ENCODE results near the gene ANAPC15. TPM values are rescaled to one million over a fixed set of nuclear protein-coding genes. Genes with fewer than 3 reads are reported as not detected.

Gene ANAPC15
- polyA plus RNA-seq, 1 of the 3 experiments (the other 2 are of a cell fraction) = 92.3 TPM

- no peaks in the 10 kb centered on the region for H3K4me1 ChIP-seq (ENCODE audit: control insufficient read depth in 1 of 2, insufficient read depth in 2 of 2, low read depth in 1 of 2, low read length in 1 of 2)
- POLR2A ChIA-PET = no interaction called here
- no peaks in the 10 kb centered on the region for H3K36me3 ChIP-seq (replicated peaks in 1 of 2; ENCODE audit: control insufficient read depth in 1 of 2, insufficient read depth in 2 of 2, low read length in 1 of 2)
- CTCF ChIA-PET = interaction anchor here (0.7 to 2.0 kb wide), 3 partner anchors 23 to 310 kb away, joined by 3 to 7 read pairs (median 3); no protein-coding TSS in a partner anchor
- no peak overlapping the region for H3K27ac ChIP-seq (ENCODE audit: low read depth in 2 of 2, low read length in 1 of 2)
- H3K9me3 ChIP-seq = no peaks in the 10 kb centered on the region
- WGBS (ENCODE audit: low lambda C conversion rate) = 71% methylated on average over 2 of the region's 2 CpGs
- H2AFZ ChIP-seq (ENCODE audit: low read depth) = no peak overlapping the region
- no peak overlapping the region for H3K4me3 ChIP-seq (ENCODE audit: low read depth in 2 of 2, low read length in 1 of 2)
- no peaks in the 10 kb centered on the region for H3F3A ChIP-seq (replicated peaks; ENCODE audit: insufficient read depth)
- H3K9me2 ChIP-seq = no peaks in the 10 kb centered on the region
- H3K27me3 ChIP-seq (ENCODE audit: insufficient read depth) = no peaks in the 10 kb centered on the region; the same call in 1 of the 2 replicates
- no peak overlapping the region for H3K9ac ChIP-seq
- no peak for TF ChIP-seq MXI1 (IDR thresholded peaks at IDR 0.05; ENCODE audit: low read depth, low read length)
- no peak for TF ChIP-seq RCOR1 (IDR thresholded peaks at IDR 0.05; ENCODE audit: low read length)
- TF ChIP-seq FOSL2 (IDR thresholded peaks at IDR 0.05; ENCODE audit: borderline replicate concordance, low read depth) = no peak
- no peak for TF ChIP-seq EP300 (IDR thresholded peaks at IDR 0.05; ENCODE audit: borderline replicate concordance in 1 of 2, low read depth in 1 of 2, low read length in 1 of 2)
- TF ChIP-seq, protein P1, sequence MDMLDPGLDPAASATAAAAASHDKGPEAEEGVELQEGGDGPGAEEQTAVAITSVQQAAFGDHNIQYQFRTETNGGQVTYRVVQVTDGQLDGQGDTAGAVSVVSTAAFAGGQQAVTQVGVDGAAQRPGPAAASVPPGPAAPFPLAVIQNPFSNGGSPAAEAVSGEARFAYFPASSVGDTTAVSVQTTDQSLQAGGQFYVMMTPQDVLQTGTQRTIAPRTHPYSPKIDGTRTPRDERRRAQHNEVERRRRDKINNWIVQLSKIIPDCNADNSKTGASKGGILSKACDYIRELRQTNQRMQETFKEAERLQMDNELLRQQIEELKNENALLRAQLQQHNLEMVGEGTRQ (IDR thresholded peaks at IDR 0.05; ENCODE audit: borderline replicate concordance, low read depth, low read length) = no peak
- TF ChIP-seq, protein P2, sequence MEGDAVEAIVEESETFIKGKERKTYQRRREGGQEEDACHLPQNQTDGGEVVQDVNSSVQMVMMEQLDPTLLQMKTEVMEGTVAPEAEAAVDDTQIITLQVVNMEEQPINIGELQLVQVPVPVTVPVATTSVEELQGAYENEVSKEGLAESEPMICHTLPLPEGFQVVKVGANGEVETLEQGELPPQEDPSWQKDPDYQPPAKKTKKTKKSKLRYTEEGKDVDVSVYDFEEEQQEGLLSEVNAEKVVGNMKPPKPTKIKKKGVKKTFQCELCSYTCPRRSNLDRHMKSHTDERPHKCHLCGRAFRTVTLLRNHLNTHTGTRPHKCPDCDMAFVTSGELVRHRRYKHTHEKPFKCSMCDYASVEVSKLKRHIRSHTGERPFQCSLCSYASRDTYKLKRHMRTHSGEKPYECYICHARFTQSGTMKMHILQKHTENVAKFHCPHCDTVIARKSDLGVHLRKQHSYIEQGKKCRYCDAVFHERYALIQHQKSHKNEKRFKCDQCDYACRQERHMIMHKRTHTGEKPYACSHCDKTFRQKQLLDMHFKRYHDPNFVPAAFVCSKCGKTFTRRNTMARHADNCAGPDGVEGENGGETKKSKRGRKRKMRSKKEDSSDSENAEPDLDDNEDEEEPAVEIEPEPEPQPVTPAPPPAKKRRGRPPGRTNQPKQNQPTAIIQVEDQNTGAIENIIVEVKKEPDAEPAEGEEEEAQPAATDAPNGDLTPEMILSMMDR (IDR thresholded peaks at IDR 0.05) = no peak
- TF ChIP-seq, protein P3, sequence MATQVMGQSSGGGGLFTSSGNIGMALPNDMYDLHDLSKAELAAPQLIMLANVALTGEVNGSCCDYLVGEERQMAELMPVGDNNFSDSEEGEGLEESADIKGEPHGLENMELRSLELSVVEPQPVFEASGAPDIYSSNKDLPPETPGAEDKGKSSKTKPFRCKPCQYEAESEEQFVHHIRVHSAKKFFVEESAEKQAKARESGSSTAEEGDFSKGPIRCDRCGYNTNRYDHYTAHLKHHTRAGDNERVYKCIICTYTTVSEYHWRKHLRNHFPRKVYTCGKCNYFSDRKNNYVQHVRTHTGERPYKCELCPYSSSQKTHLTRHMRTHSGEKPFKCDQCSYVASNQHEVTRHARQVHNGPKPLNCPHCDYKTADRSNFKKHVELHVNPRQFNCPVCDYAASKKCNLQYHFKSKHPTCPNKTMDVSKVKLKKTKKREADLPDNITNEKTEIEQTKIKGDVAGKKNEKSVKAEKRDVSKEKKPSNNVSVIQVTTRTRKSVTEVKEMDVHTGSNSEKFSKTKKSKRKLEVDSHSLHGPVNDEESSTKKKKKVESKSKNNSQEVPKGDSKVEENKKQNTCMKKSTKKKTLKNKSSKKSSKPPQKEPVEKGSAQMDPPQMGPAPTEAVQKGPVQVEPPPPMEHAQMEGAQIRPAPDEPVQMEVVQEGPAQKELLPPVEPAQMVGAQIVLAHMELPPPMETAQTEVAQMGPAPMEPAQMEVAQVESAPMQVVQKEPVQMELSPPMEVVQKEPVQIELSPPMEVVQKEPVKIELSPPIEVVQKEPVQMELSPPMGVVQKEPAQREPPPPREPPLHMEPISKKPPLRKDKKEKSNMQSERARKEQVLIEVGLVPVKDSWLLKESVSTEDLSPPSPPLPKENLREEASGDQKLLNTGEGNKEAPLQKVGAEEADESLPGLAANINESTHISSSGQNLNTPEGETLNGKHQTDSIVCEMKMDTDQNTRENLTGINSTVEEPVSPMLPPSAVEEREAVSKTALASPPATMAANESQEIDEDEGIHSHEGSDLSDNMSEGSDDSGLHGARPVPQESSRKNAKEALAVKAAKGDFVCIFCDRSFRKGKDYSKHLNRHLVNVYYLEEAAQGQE (IDR thresholded peaks at IDR 0.05; ENCODE audit: low read depth, low read length) = no peak
- TF ChIP-seq, protein P4, sequence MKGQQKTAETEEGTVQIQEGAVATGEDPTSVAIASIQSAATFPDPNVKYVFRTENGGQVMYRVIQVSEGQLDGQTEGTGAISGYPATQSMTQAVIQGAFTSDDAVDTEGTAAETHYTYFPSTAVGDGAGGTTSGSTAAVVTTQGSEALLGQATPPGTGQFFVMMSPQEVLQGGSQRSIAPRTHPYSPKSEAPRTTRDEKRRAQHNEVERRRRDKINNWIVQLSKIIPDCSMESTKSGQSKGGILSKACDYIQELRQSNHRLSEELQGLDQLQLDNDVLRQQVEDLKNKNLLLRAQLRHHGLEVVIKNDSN (IDR thresholded peaks at IDR 0.05; ENCODE audit: borderline replicate concordance, low read depth) = no peak
- TF ChIP-seq TCF12 (IDR thresholded peaks at IDR 0.05) = no peak
- no peak for TF ChIP-seq RAD21 (IDR thresholded peaks at IDR 0.05; ENCODE audit: low read length)
- TF ChIP-seq EZH2phosphoT487 (IDR thresholded peaks at IDR 0.05; ENCODE audit: borderline replicate concordance, low read depth) = no peak
- TF ChIP-seq SIN3A (IDR thresholded peaks at IDR 0.05; ENCODE audit: borderline replicate concordance, low read depth, low read length) = no peak
- no peak for TF ChIP-seq RXRA (IDR thresholded peaks at IDR 0.05; ENCODE audit: borderline replicate concordance, low read depth)
- TF ChIP-seq TAF1 (IDR thresholded peaks at IDR 0.05; ENCODE audit: borderline replicate concordance, low read depth, low read length) = no peak
- no peak for TF ChIP-seq GATA2 (CRISPR knock-in tag; IDR thresholded peaks at IDR 0.05)
- TF ChIP-seq GABPA (IDR thresholded peaks at IDR 0.05; ENCODE audit: low read depth) = no peak
- no peak overlapping the region for H3K4me2 ChIP-seq
- no peaks in the 10 kb centered on the region for H3K79me2 ChIP-seq (ENCODE audit: insufficient read depth)
- no peaks in the 10 kb centered on the region for H4K20me1 ChIP-seq (ENCODE audit: insufficient read depth)
- no peak for DNase-seq
These were observed 8.4 kb upstream of the ANAPC15 start for GRCh38 chr11:72120930-72121329.
